HG03196 (cell line): ENCODE data around the gene MT1E.
"Not testable (repeated sequence)": the region's sequence is repeated elsewhere in the genome, so short reads cannot be mapped to it uniquely, and the experiment has no call there.

Experiments used
- ATAC-seq: cut with Tn5 transposase; IDR thresholded peaks from one replicate; pipeline ENCODE4 v1.9.1; 2021; ENCODE audit not compliant: unreplicated experiment

MT1E gene

GRCh38 chr16:56606476-56607108 lies 19.0 kb upstream of the MT1E start:
- no peak for ATAC-seq

DNA sequence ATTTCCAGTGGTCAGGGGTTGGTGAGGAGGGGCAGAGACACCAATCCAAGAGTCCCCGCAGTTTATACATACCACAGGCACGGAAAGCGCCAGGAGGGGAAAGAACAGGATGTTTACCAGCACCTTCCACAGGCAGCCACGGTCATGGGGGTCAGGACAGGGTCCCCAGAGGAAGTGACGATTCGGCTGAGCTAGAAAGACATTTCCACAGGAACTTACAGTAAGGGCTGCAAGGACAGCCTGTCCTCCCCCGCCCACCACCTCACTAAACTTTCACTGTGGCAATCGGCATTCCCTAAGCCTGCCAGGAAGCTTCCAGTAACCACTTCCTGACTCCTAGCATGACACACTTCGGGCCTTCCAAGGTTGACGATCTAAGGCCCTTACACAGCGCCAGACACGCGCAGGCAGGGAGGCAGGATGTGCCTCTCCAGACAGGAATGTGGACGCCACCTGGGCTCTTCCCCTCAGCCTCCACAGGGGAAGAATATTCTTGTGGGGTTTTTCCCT lies 18.4 kb upstream of the MT1E start:
- no peak for ATAC-seq

GRCh38 chr16:56607675-56608042 lies 17.9 kb upstream of the MT1E start:
- no peak for ATAC-seq

GRCh38 chr16:56608043-56608875 lies 17.3 kb upstream of the MT1E start, which contains the start of gene MT2A:
Gene MT2A (plus strand): TSS chr16:56608584. CDS start chr16:56608656, 72 bp downstream.
- ATAC-seq, result peak; percentile 87

GRCh38 chr16:56608876-56609462 lies 16.6 kb upstream of the MT1E start:
- no peak for ATAC-seq

DNA sequence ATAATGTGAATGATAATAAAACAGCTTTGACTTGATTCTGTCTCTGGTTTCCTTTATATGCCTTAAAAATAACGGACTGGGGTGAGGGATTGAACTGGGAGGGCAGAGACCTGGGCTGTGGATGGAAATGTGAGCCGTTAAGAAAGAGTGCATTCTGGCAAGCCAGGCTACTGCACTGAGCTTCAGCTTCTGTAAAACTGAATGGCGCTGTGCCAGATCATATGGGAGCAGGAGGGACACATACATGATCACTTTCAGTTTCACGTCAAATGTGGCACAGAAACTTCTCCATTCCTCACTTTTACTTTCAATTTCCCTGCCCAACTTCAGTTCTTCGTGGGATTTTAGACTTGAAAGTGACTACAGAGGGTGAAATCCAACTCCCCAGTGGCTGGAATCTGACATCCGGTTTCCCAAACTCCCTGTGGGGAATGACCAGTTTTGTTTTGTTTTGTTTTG lies 16.1 kb upstream of the MT1E start:
- peak; percentile 27 for ATAC-seq

- no peak for ATAC-seq
Measured at GRCh38 chr16:56610017-56610608, 15.5 kb upstream of the MT1E start.

- no peak for ATAC-seq
Measured at GRCh38 chr16:56610609-56611111, 14.9 kb upstream of the MT1E start.

DNA sequence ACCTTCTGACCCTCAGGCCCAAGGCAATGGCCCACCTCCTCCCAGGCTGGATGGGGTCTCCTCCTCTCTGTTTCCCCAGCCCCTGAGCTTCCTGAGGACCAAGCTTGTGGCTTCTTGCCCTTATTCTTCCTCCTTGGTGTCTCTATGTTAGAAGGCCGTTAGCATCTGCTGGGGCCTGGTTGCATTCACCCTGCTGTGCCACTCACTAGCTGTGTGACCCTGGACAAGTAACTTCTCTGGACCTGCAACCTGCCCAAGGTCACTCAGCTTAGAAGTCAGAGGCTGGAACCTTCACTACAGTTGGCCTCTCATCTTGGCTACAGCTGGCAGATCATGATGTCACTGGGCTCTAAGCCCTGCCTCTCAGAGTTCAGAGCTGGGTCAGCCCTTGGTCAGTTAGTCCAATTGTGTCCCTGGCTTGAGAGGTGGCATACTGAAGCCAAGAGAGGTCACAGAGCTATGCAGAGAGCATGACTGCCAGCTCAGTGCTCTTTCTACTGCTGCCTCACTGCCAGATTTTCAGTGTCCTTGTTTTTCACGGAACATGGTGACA lies 14.2 kb upstream of the MT1E start:
- no peak for ATAC-seq

DNA sequence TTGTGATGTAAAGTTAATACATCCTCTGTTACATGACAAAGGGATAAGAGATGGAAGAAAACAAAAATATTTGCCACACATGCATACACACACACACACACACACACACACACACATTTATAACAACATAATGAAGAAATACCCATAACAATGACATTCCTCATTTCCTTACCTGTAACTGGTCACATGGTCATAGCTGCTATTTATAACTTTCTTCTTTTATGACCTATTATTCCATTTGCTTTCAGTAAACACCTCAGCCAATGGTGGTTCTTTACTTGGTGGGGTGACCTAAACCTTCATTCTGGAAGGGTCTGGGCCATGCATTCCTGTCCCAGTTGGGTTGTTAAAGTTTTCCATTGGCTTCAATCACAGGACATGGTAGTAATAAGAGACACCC lies 11.9 kb upstream of the MT1E start:
- no peak for ATAC-seq

GRCh38 chr16:56614549-56614991 lies 11.0 kb upstream of the MT1E start:
- no peak for ATAC-seq

DNA sequence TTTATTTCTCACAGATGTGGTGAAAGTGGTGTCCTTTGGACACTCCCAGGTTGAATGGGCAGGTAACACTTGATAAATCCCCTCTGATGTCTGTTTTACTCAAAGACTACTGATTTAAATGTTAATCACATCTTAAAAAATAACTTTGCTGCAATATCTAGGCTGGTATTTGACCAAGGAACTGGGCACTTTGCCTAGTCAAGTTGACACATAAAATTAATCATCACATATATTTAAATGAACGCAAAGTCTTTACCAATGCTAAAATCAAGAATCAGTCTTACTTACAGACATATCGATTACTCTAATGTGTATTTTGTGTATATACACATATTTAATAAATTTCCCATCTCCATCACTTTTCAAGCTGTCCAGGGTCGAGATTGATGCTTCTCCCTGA lies 10.2 kb upstream of the MT1E start:
- ATAC-seq, result no peak

DNA sequence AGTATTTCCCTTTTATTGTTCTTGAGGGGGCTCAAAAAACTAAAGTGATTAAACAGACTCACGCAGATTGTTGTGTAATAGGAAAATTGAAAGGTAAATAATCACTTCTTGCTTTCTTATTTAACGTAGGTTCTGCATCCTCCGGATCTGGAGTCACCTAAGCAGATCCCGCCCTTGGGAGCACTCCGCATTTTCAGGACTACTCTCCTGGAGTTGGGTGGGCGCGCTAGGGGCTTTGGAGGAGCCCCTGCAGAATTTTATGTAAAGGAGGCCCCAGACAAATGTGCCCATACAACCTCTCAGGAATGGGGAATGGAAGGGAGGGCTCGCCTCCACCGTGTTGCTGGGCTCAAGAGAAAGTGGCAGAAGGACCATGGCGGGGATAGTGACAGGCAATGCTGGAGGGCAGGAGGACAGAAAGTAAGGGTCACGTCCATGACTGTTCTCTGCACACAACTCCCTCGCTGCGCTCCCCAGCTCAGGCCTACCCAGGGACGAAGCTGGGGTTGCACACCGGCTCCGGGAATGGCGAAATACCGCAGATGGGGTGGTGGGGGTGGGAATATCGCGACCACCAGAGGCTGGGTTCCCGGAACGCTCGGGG lies 8.9 kb upstream of the MT1E start:
- ATAC-seq, result no peak

DNA sequence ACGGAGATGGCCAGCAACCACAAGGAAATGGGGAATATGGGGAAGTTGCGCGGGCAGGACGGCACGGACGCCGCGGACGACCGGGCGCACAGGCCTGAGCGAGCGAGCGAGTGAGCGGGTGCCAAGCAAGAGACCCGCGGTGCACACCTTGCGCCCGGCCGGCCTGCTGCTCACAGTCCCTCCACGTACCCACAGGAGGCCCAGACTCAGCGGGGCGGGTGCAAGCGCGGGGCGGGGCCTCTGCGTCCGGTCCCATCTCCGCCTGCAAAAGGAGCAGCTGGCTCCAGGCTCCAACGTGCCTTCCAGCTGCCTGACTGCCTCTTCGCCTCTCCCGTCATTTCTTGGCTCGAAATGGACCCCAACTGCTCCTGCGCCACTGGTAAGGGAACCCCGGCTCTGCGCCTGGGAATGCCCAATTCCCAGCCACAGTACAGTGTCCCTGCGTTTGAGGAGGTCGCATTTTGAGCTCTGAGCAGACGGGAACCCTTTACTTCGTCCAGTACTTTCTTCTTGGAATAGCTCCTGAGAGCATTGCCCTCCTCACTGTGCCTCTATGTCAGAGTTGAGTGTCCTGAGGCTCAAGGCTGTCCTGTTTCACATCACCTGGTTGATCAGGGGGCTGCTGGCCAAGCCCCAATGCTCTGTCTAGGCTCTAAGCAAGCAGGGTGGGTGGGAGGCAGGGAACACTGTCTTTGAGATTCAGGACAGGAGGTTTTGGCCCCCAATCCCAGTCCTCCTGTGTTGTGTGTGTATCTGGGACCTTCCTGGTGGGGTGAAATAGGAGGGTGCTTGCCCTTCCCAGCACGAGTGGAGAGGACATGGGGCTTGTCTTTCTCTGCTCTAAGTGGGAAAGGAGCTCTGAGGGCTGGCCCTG lies 8.1 kb upstream of the MT1E start:
- no peak for ATAC-seq

GRCh38 chr16:56618138-56618537 lies 7.4 kb upstream of the MT1E start:
- no peak for ATAC-seq

DNA sequence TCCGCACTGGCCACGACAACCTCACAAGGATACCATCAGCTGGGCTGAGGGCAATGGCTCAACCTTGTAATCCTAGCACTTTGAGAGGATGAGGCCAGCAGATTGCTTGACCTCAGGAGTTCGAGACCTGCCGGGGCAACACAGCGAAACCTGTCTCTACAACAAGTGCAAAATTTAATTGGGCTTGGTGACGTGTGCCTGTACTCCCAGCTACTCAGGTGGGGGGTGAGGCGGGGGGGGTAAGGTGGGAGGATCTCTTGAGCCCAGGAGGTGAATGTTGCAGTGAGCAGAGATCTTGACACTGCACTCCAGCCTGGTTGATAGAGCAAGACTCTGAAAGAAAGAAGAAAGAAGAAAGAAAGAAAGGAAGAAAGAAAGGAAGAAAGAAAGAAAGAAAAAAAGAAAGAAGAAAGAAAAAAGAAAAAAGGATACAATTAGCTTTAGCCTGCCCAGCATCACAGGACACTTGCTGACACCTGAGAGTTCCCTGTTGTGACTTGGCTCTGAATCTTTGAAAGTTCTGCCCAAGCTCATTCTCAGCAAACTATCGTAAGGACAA lies 5.2 kb upstream of the MT1E start:
- ATAC-seq, result no peak

- ATAC-seq, result not testable (repeated sequence)
Measured at GRCh38 chr16:56621665-56622445, 3.7 kb upstream of the MT1E start.

- ATAC-seq, result not testable (repeated sequence)
Measured at GRCh38 chr16:56623184-56623583, 2.4 kb upstream of the MT1E start.
